BE2C (cell line): Measurements from ENCODE around the gene ABR.
"Not testable (repeated sequence)": the region's sequence is repeated elsewhere in the genome, so short reads cannot be mapped to it uniquely, and the experiment has no call there.

Source experiments
- DNase-seq: peaks from one replicate; pipeline ENCODE4 v3.0.0-alpha.2; 2020
- H3K27me3 ChIP-seq: fragments of 250-450 bp; sonication (Bioruptor Pico); 2 replicates; pipeline ENCODE4 v1.5.1; 2020; ENCODE audit warnings: mild to moderate bottlenecking
- H3K36me3 ChIP-seq: fragments of 250-450 bp; sonication (Bioruptor Pico); 2 replicates; pipeline ENCODE4 v1.5.1; 2020; ENCODE audit warnings: mild to moderate bottlenecking
- H3K4me1 ChIP-seq: fragments of 250-450 bp; sonication (Bioruptor Pico); 2 replicates; pipeline ENCODE4 v1.5.1; 2020
- H3K4me3 ChIP-seq: 2 replicates; pipeline ENCODE4 v1.5.1; 2011; ENCODE audit warnings: low read depth, low read length
- H3K9me3 ChIP-seq: fragments of 250-450 bp; sonication (Bioruptor Pico); 2 replicates; pipeline ENCODE4 v1.5.1; 2020
- TF ChIP-seq, protein P1 (sequence below): IDR thresholded peaks from 2 replicates; pipeline ENCODE4 v1.5.1; 2012; ENCODE audit warnings: mild to moderate bottlenecking, low read depth, low read length

The ABR gene

DNA sequence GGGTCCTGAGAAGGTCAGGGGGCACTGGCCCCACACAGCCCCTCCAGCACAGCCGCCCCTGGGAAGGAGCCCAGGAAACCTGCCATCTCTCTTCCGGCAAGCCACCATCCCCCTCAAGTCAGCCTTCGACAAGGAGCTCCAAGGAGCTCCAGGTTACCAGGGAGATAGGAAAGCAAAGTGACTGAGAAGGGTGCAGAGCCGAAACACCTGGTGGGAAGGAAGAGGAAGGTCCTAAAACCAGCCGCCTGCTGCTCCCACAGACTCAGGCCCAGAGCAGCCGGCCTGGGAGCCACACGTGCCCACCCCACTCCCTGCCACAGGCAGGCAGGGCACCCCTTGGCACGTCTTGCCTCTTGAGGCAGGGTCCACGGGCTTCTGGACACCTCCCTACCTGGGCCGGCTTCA is 102.2 kb downstream of the ABR start:
- H3K4me3 ChIP-seq, result peak overlapping the region; percentile 63
- H3K36me3 ChIP-seq, result no peaks in the 10 kb centered on the region
- H3K27me3 ChIP-seq, result no peaks in the 10 kb centered on the region
- TF ChIP-seq, protein P1, sequence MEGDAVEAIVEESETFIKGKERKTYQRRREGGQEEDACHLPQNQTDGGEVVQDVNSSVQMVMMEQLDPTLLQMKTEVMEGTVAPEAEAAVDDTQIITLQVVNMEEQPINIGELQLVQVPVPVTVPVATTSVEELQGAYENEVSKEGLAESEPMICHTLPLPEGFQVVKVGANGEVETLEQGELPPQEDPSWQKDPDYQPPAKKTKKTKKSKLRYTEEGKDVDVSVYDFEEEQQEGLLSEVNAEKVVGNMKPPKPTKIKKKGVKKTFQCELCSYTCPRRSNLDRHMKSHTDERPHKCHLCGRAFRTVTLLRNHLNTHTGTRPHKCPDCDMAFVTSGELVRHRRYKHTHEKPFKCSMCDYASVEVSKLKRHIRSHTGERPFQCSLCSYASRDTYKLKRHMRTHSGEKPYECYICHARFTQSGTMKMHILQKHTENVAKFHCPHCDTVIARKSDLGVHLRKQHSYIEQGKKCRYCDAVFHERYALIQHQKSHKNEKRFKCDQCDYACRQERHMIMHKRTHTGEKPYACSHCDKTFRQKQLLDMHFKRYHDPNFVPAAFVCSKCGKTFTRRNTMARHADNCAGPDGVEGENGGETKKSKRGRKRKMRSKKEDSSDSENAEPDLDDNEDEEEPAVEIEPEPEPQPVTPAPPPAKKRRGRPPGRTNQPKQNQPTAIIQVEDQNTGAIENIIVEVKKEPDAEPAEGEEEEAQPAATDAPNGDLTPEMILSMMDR, result no peak
- peaks cover 4% of the 10 kb centered on the region for H3K4me1 ChIP-seq
- H3K9me3 ChIP-seq, result no peaks in the 10 kb centered on the region
- DNase-seq, result no peak

DNA sequence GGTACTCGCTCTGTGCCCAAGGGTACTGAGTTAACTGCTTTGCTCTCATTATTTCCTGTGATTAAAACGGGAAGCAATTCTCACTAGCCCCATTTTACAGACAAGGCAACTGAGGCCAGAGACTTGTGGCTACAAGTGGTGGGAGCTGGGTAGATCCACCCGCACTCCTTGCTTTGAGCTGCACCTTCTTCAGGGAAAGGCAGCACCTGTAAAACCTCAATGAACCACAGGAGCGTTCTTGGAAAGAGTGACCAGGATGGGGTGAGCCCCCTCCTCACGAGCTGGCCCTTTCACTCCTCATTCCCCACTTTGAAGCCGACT is 102.8 kb downstream of the ABR start:
- DNase-seq, result no peak
- H3K36me3 ChIP-seq, result no peaks in the 10 kb centered on the region
- TF ChIP-seq, protein P1, result no peak
- no peak overlapping the region for H3K4me3 ChIP-seq
- peaks cover 4% of the 10 kb centered on the region for H3K4me1 ChIP-seq
- H3K9me3 ChIP-seq, result no peaks in the 10 kb centered on the region
- H3K27me3 ChIP-seq, result no peaks in the 10 kb centered on the region

DNA sequence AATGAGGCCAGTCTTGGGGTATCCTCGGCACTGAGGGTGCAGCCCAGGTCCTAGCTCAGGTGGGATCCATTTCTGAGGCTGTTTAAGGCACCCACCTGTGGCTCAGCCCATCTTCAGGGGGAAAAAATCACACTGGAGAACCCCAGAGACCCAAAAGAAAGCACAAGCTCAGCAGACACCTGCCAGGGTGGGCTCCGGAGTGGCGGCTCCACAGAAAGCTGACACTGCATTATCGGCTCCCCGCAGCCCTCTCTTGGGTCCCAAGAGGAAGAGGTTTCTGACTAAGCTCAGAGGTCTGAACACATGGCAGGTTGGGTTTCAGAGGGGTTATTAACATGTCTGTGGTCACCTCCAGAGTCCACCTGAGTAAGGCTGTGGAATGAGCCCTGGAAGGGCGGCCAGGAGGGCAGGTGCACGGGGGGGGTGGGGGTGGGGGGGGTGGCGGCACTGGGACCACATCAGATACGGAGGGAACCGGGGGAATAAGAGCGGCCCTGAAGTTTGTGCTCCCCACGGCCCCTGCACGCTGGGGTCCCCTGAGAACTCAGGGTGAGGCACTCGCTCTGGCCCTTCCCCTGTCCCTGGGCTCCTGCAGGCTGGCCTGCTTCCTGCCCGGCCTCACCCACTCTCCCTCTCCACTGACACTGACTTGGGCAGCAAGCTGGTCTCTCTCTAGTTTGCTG is 103.3 kb downstream of the ABR start:
- peaks cover 4% of the 10 kb centered on the region for H3K4me1 ChIP-seq
- no peaks in the 10 kb centered on the region for H3K27me3 ChIP-seq

DNA sequence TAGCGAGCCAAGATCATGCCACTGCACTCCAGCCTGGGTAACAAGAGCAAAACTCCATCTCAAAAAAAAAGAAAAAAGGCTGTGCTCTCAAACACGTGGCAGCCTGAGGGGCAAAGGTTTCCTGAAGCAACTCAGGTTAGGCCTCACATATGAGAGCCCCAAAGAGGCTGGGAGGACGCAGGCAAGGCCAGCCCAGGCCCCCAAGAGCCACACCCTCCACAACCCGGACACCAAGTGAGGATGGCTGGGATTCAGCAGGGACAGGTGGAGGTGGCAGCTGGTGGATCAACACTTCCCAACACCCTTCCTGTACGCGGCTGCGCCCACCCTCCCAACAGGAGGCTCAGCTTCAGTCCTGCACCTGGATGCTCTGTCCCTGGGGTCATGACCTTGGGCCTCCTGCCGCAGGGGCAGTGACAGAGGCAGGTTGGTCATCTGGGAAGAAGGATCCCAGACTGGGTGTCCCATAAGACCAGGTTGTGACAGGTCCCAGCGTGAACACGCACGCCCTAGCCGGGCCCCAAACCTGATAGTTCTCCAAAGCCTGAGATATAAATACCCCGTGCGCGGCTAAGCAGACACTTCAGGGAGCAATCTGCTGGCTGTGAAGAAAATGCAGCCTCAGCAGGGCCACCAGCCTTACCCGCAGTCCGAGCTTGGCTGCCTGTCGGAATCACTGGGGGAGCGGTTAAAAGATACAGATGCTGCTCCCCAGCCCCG is 104.7 kb downstream of the ABR start:
- no peaks in the 10 kb centered on the region for H3K27me3 ChIP-seq
- no peak overlapping the region for H3K4me3 ChIP-seq
- TF ChIP-seq, protein P1, result no peak
- H3K9me3 ChIP-seq, result no peaks in the 10 kb centered on the region
- no peak for DNase-seq
- H3K36me3 ChIP-seq, result no peaks in the 10 kb centered on the region
- peaks cover under 1% of the 10 kb centered on the region for H3K4me1 ChIP-seq

More for the DNA sequence above, 103.3 kb downstream of the ABR start:
- H3K9me3 ChIP-seq, result no peaks in the 10 kb centered on the region
- TF ChIP-seq, protein P1, result no peak
- no peak for DNase-seq
- H3K36me3 ChIP-seq, result no peaks in the 10 kb centered on the region
- no peak overlapping the region for H3K4me3 ChIP-seq

DNA sequence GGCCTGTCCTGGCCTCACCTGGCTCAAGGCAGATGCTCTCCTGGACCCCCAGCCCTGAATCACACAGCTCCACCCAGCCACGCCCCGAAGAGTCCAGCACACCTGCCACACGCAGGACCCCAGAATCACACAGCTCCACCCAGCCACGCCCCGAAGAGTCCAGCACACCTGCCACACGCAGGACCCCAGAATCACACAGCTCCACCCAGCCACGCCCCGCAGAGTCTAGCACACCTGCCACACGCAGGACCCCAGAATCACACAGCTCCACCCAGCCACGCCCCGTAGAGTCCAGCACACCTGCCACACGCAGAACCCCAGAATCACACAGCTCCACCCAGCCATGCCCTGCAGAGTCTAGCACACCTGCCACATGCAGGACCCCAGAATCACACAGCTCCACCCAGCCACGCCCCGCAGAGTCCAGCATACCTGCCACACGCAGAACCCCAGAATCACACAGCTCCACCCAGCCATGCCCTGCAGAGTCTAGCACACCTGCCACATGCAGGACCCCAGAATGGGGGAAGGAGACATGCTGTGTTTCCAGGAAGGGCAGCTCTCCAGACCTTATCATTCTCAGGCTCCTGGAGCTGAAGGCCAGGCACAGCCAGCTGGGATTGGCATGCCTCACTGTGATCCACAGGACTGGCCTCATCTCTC is 105.7 kb downstream of the ABR start:
- H3K9me3 ChIP-seq, H3K4me1 ChIP-seq, H3K36me3 ChIP-seq, H3K4me3 ChIP-seq, DNase-seq, H3K27me3 ChIP-seq: not testable (repeated sequence)

DNA sequence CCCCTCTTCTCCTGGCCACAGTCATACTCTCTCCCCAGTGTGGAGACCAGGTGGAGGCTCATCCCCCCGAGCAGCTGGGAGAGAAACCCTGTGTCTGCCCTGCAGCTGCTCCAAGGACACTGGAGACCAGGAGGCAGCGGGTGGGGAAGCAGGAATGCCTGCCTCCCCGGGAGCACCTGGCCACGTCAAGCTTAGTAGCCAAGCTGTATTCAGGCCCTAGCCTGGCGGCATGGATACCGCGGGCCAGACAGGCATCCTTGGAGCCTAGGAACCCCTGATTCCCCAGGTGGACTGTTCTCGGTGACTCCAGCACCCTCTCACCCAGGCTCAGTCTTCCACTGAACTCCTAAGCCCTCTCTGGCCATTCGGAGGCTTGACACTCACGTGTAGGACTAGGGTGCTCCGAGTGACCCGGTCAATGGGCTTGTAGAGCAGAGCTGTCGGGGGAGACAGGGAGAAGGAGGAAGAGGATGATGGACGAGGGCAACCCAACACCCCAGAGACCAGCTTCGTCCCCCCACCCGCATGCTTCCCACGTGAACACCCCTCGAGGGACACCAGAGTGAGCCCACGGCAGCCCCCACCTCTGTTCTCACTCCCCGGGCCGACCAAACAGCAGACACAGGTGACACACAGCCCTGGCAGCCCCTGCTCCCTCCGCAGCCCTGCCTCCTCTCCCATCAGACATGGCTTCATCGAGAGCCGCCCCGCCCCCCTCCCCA is 106.4 kb downstream of the ABR start:
- H3K4me3 ChIP-seq, result no peak overlapping the region
- TF ChIP-seq, protein P1, result no peak
- DNase-seq, result no peak

More for the DNA sequence above, 106.4 kb downstream of the ABR start:
- Histone ChIP-seq H3K27me3 (no peaks in the 10 kb centered on the region), H3K4me1 (no peaks in the 10 kb centered on the region), H3K9me3 (no peaks in the 10 kb centered on the region), H3K36me3 (no peaks in the 10 kb centered on the region)
